NCI-H774 (cell line): Measurements from ENCODE around the gene APAF1.

Source experiments
- DNase-seq: peaks from one replicate; lab custom pipeline; 2025; lab: John Stamatoyannopoulos, UW

Gene APAF1

GRCh38 chr12:98671459-98671858, 26.4 kb downstream of the APAF1 start:
- DNase-seq: no peak

GRCh38 chr12:98674841-98675240, 29.8 kb downstream of the APAF1 start:
- DNase-seq: no peak

- no peak for DNase-seq
Observed at GRCh38 chr12:98678236-98678945, 33.3 kb downstream of the APAF1 start.

GRCh38 chr12:98678946-98679610, 34.0 kb downstream of the APAF1 start:
- no peak for DNase-seq

GRCh38 chr12:98679611-98680005, 34.5 kb downstream of the APAF1 start:
- DNase-seq: no peak

GRCh38 chr12:98684199-98684598, 39.1 kb downstream of the APAF1 start:
- no peak for DNase-seq

GRCh38 chr12:98686603-98687002, 41.5 kb downstream of the APAF1 start:
- no peak for DNase-seq

- no peak for DNase-seq
Observed at GRCh38 chr12:98691351-98691750, 46.3 kb downstream of the APAF1 start.

- no peak for DNase-seq
Observed at GRCh38 chr12:98696036-98696646, 51.1 kb downstream of the APAF1 start.

GRCh38 chr12:98697209-98697608, 52.1 kb downstream of the APAF1 start:
- DNase-seq: no peak

GRCh38 chr12:98698603-98699463, 53.7 kb downstream of the APAF1 start:
- no peak for DNase-seq

- no peak for DNase-seq
Observed at GRCh38 chr12:98699586-98699985, 54.5 kb downstream of the APAF1 start.

GRCh38 chr12:98701166-98701565, 56.1 kb downstream of the APAF1 start:
- no peak for DNase-seq

- DNase-seq: no peak
Observed at GRCh38 chr12:98709022-98709421, 63.9 kb downstream of the APAF1 start.

- DNase-seq: no peak
Observed at GRCh38 chr12:98714426-98714825, 69.3 kb downstream of the APAF1 start.

GRCh38 chr12:98719515-98720504, 74.7 kb downstream of the APAF1 start:
- DNase-seq: no peak

- no peak for DNase-seq
Observed at GRCh38 chr12:98721204-98721702, 76.2 kb downstream of the APAF1 start.

- no peak for DNase-seq
Observed at GRCh38 chr12:98724384-98725155, 79.5 kb downstream of the APAF1 start.

GRCh38 chr12:98725476-98726247, 80.6 kb downstream of the APAF1 start:
- DNase-seq: peak; percentile 14
